CD4-positive, alpha-beta T cell (primary cell): Measurements from ENCODE around the gene RAD51B. TPM values are rescaled to one million over a fixed set of nuclear protein-coding genes. Genes with fewer than 3 reads are reported as not detected.

ENCODE experiments used
- ATAC-seq: fragments of 200-7000 bp; cut with Tn5 transposase; one replicate; pipeline ENCODE4 v1.10.0; 2022; ENCODE audit warnings: mild to moderate bottlenecking; ENCODE audit not compliant: poor library complexity
- CTCF ChIA-PET: fragments of 350-600 bp; sonication (Branson Sonifier 250); formaldehyde crosslinking; loops from one replicate; lab custom pipeline; 2021; ENCODE audit warnings: antibody characterized with exemption, inconsistent platforms; lab: Charles Lee
- POLR2A ChIA-PET: fragments of 350-600 bp; sonication (Branson Sonifier 250); formaldehyde crosslinking; loops from one replicate; lab custom pipeline; 2021; ENCODE audit warnings: antibody characterized with exemption, inconsistent platforms; lab: Charles Lee
- DNase-seq, 14 experiments: peaks; one replicate each; pipeline ENCODE4 v3.0.0-alpha.2; 2013 to 2020; ENCODE audit warnings: mixed read lengths in 2 of 14
- H3K27ac ChIP-seq, 2 donors: one replicate each; pipeline versions ENCODE4 v1.5.1 to v1.7.0; 2013; ENCODE audit warnings: low read length in 2 of 2, low read depth in 1 of 2, mild to moderate bottlenecking in 1 of 2
- H3K27me3 ChIP-seq, 2 experiments: 1 replicate in 1 of 2; 2 replicates in 1 of 2; pipeline versions ENCODE4 v1.6.1 to v1.7.0; 2013; ENCODE audit warnings: low read length in 2 of 2, control low read depth in 1 of 2, mild to moderate bottlenecking in 1 of 2, moderate library complexity in 1 of 2; ENCODE audit not compliant: insufficient read depth in 2 of 2, control insufficient read depth in 1 of 2
- H3K36me3 ChIP-seq: one replicate; pipeline ENCODE4 v1.6.1; 2013; ENCODE audit warnings: low read length, control low read depth; ENCODE audit not compliant: insufficient read depth
- H3K4me1 ChIP-seq: one replicate; pipeline ENCODE4 v1.6.1; 2013; ENCODE audit warnings: low read length, control low read depth; ENCODE audit not compliant: insufficient read depth
- H3K4me3 ChIP-seq: one replicate; pipeline ENCODE4 v1.5.1; 2013; ENCODE audit warnings: mild to moderate bottlenecking, low read length, moderate library complexity
- H3K9me3 ChIP-seq, 2 experiments: 1 replicate in 1 of 2; 2 replicates in 1 of 2; pipeline versions ENCODE4 v1.6.1 to v1.7.0; 2013; ENCODE audit warnings: low read length in 2 of 2, mild to moderate bottlenecking in 2 of 2, control low read depth in 1 of 2, moderate library complexity in 1 of 2; ENCODE audit not compliant: control insufficient read depth in 1 of 2, insufficient read depth in 1 of 2
- H3K27ac Mint-ChIP-seq: one replicate; pipeline ENCODE4 v1.8.0; 2020; ENCODE audit warnings: mixed read lengths
- H3K27me3 Mint-ChIP-seq: one replicate; pipeline ENCODE4 v1.8.0; 2021; ENCODE audit warnings: mixed read lengths
- H3K36me3 Mint-ChIP-seq: one replicate; pipeline ENCODE4 v1.8.0; 2021; ENCODE audit warnings: low read depth, mixed read lengths
- H3K4me1 Mint-ChIP-seq: one replicate; pipeline ENCODE4 v1.8.0; 2021; ENCODE audit warnings: low read depth, mixed read lengths
- H3K4me3 Mint-ChIP-seq: one replicate; pipeline ENCODE4 v1.8.0; 2020; ENCODE audit warnings: mild to moderate bottlenecking, mixed read lengths
- H3K9me3 Mint-ChIP-seq: one replicate; pipeline ENCODE4 v1.8.0; 2020; ENCODE audit warnings: mixed read lengths
- intact Hi-C, 2 experiments: fragments of 100-400 bp; cut with DNase I in 1 of 2; cut with micrococcal nuclease in 1 of 2; formaldehyde crosslinking; loops; one replicate each; pipeline versions ENCODE4 v1.15.1 to v1.9.0; 2023 to 2025; cut with DNase I, micrococcal nuclease
- total RNA-seq, 174 experiments: library from RNA in 2 of 174; stranded (reverse) in 2 of 174; gene quantifications; one replicate each; pipeline ENCODE4 v1.2.3 and lab custom pipeline; 2021 to 2026
- TF ChIP-seq, protein P1 (sequence below): fragments of 200-600 bp; IDR thresholded peaks from one replicate; pipeline ENCODE4 v1.8.0; 2022; ENCODE audit warnings: antibody characterized with exemption, mild to moderate bottlenecking

Gene RAD51B
- total RNA-seq, 2 experiments from 2014 or later, result 18.4 to 20.0 TPM

DNA sequence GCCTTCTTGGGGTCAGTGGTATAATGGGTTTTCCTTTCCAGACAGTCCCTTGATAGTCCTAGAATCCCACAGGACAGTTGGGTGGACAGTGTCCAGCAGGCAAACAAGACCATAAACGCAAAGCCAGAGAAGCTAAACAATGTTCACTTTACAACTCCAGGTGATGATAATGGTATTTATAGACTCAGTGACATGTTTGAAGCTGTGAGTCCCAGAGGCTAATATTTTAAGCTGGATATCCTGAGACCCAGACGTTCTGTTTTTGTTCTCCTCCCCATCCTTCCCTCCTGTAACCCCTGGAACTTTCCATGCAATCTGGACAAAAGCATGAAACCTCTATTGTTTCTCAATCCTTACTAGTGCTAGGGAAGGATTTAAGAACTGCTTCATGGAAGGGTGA, 852.3 kb downstream of the RAD51B start:
- TF ChIP-seq, protein P1, sequence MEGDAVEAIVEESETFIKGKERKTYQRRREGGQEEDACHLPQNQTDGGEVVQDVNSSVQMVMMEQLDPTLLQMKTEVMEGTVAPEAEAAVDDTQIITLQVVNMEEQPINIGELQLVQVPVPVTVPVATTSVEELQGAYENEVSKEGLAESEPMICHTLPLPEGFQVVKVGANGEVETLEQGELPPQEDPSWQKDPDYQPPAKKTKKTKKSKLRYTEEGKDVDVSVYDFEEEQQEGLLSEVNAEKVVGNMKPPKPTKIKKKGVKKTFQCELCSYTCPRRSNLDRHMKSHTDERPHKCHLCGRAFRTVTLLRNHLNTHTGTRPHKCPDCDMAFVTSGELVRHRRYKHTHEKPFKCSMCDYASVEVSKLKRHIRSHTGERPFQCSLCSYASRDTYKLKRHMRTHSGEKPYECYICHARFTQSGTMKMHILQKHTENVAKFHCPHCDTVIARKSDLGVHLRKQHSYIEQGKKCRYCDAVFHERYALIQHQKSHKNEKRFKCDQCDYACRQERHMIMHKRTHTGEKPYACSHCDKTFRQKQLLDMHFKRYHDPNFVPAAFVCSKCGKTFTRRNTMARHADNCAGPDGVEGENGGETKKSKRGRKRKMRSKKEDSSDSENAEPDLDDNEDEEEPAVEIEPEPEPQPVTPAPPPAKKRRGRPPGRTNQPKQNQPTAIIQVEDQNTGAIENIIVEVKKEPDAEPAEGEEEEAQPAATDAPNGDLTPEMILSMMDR, result no peak
- Histone ChIP-seq H3K27me3 (no peaks in the 10 kb centered on the region), H3K4me1 (no peaks in the 10 kb centered on the region), H3K9me3 (no peaks in the 10 kb centered on the region), H3K27ac (no peak overlapping the region), H3K36me3 (no peaks in the 10 kb centered on the region), H3K4me3 (no peak overlapping the region)
- DNase-seq, result no peak
- H3K4me1 Mint-ChIP-seq, result peaks cover 1% of the 10 kb centered on the region
- CTCF ChIA-PET, result no interaction called here
- no peaks in the 10 kb centered on the region for H3K36me3 Mint-ChIP-seq
- H3K27ac Mint-ChIP-seq, result no peak overlapping the region
- no peak overlapping the region for H3K4me3 Mint-ChIP-seq
- intact Hi-C loops, result no loop called here
- no peak for ATAC-seq
- POLR2A ChIA-PET, result interaction anchor here (0.7 kb wide), 1 partner anchor 9 kb away, joined by 4 read pairs; no protein-coding TSS in a partner anchor
- no peaks in the 10 kb centered on the region for H3K27me3 Mint-ChIP-seq
- no peaks in the 10 kb centered on the region for H3K9me3 Mint-ChIP-seq

DNA sequence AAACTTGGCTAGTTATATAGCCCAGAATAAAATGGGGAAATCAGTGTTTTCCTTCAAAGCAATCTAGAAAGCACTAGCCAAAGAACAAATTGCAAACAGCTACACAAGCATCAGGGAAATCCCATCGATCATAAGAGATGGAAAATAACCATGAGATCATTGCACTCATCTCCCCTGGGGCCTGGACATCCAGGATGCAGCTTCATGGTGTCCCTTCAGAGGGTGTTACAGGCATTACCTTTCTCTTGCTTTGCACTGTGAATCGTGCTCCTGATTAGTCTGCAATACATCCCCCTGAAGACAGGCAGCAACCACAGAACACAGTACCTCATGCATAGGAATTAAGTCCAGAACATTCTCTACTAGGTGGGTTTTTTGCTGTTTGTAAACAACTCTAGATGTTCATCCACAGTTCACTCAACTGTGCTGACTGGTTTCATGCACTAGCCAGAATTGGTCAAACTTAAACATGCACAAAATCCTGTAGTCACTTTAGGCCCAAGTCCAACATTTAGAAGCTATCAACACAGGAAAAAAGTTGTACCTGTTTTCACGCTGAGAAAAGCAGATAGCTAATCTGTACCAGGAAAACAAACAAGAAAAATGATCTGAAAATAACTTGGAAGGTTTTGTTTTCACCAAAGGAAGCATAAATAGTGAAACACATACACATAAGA, 853.2 kb downstream of the RAD51B start:
- Mint-ChIP-seq H3K36me3 (no peaks in the 10 kb centered on the region), H3K27me3 (no peaks in the 10 kb centered on the region), H3K4me3 (no peak overlapping the region), H3K9me3 (no peaks in the 10 kb centered on the region), H3K27ac (no peak overlapping the region), H3K4me1 (no peaks in the 10 kb centered on the region)
- Histone ChIP-seq H3K36me3 (no peaks in the 10 kb centered on the region), H3K27ac (no peak overlapping the region), H3K4me1 (no peaks in the 10 kb centered on the region), H3K4me3 (no peak overlapping the region), H3K27me3 (no peaks in the 10 kb centered on the region), H3K9me3 (no peaks in the 10 kb centered on the region)
- intact Hi-C loops, result no loop called here
- DNase-seq (no peak), ATAC-seq (no peak)
- TF ChIP-seq, protein P1, result no peak
- ChIA-PET CTCF (no interaction called here), POLR2A (no interaction called here)

DNA sequence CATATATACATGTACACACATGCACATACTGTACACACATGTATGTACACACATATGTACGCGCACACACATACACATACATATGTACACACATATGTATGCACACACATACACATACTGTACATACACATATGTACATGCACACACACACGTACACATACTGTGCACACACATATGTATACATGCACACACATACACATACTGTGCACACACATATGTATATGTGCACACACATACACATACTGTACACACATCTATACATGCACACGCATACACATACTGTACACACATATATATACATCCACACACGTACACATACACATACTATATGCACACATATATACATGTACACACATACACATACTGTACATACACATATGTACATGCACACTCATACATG, 853.9 kb downstream of the RAD51B start:
- H3K4me1 ChIP-seq, result no peaks in the 10 kb centered on the region
- Mint-ChIP-seq H3K9me3 (no peaks in the 10 kb centered on the region), H3K27me3 (no peaks in the 10 kb centered on the region), H3K4me3 (no peak overlapping the region), H3K36me3 (no peaks in the 10 kb centered on the region), H3K4me1 (no peaks in the 10 kb centered on the region), H3K27ac (no peak overlapping the region)
- ATAC-seq (no peak), DNase-seq (no peak)
- no peak overlapping the region for H3K4me3 ChIP-seq
- H3K27me3 ChIP-seq, result no peaks in the 10 kb centered on the region
- TF ChIP-seq, protein P1, result no peak
- CTCF ChIA-PET, result no interaction called here
- H3K27ac ChIP-seq, result no peak overlapping the region
- intact Hi-C loops, result no loop called here
- no peaks in the 10 kb centered on the region for H3K9me3 ChIP-seq
- POLR2A ChIA-PET, result no interaction called here
- H3K36me3 ChIP-seq, result no peaks in the 10 kb centered on the region
